Mammary epithelial cell (primary cell): ENCODE measurements around the gene NDFIP1.

Experiments
- CTCF ChIP-seq, 2 donors: IDR thresholded peaks in 1 of 2; conservative IDR thresholded peaks in 1 of 2; 2 replicates each; pipeline ENCODE4 v1.5.1; 2011 to 2012; ENCODE audit warnings: inconsistent platforms in 2 of 2, low read length in 2 of 2, mild to moderate bottlenecking in 2 of 2, control low read depth in 1 of 2, low read depth in 1 of 2; ENCODE audit not compliant: insufficient read depth in 1 of 2; ENCODE audit errors: extremely low read depth in 1 of 2
- EZH2 ChIP-seq: IDR thresholded peaks from 2 replicates; pipeline ENCODE4 v1.6.1; 2012; ENCODE audit warnings: low read length, inconsistent platforms, borderline replicate concordance

DNA sequence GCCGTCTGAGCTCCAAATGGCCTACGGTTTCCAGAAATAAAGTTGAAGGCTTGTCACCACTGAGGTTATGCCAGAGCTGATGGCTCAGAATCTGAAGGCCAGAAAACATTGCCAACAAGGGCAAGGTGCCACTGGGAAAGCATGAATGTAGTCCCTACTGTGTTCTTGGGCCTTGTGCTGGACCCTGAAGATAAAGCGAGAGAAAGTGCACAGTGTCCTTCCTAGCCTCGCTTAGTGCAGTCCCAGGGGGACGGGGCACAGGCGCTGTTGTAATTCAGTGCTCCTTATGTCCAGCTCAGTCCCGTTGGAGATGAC lies 84.5 kb downstream of the NDFIP1 start:
- TF ChIP-seq CTCF (conservative IDR thresholded peaks at IDR 0.05 in 1 of 2, IDR thresholded peaks at IDR 0.05 in 1 of 2; ENCODE audit: extremely low read depth in 1 of 2, insufficient read depth in 1 of 2, low read depth in 1 of 2, low read length in 2 of 2), result no peak
- TF ChIP-seq EZH2, result no peak
